ACC112 (cell line): ENCODE results near the gene ATL3.

Experiments used
- H2AFZ ChIP-seq: fragments of 200-600 bp; sonication (generic); one replicate; pipeline ENCODE4 v1.6.0; 2017; ENCODE audit warnings: antibody characterized with exemption, low read length; ENCODE audit not compliant: unreplicated experiment
- H3K27ac ChIP-seq: fragments of 200-600 bp; sonication (generic); 2 replicates; pipeline ENCODE4 v1.5.1; 2014; ENCODE audit warnings: low read depth, mild to moderate bottlenecking, antibody characterized with exemption, low read length, moderate library complexity
- H3K27me3 ChIP-seq: fragments of 200-600 bp; sonication (generic); 2 replicates; pipeline ENCODE4 v1.6.1; 2014; ENCODE audit warnings: mild to moderate bottlenecking, antibody characterized with exemption, low read length, moderate library complexity, mixed read lengths; ENCODE audit not compliant: insufficient read depth
- H3K36me3 ChIP-seq: fragments of 200-600 bp; sonication (generic); 2 replicates; pipeline ENCODE4 v1.6.1; 2016; ENCODE audit warnings: mild to moderate bottlenecking, antibody characterized with exemption, low read length, moderate library complexity, mixed read lengths; ENCODE audit not compliant: insufficient read depth
- H3K4me1 ChIP-seq: fragments of 200-600 bp; sonication (generic); one replicate; pipeline ENCODE4 v1.6.1; 2016; ENCODE audit warnings: low read length, mixed read lengths; ENCODE audit not compliant: insufficient read depth, unreplicated experiment, control insufficient read depth
- H3K4me3 ChIP-seq: fragments of 200-600 bp; sonication (generic); 2 replicates; pipeline ENCODE4 v1.5.1; 2014; ENCODE audit warnings: mild to moderate bottlenecking, low read depth, low read length
- H3K79me2 ChIP-seq: fragments of 200-600 bp; sonication (generic); one replicate; pipeline ENCODE4 v1.6.0; 2016; ENCODE audit warnings: low read length; ENCODE audit not compliant: control insufficient read depth, unreplicated experiment, insufficient read depth

ATL3 gene

GRCh38 chr11:63671322-63672155, at the start of gene ATL3:
Gene ATL3, minus strand, starts transcription at chr11:63671376. Its CDS starts 41 bp downstream, at chr11:63671335.
- Histone ChIP-seq H2AFZ (peak within 1 kb of the TSS; percentile 75), H3K4me3 (peak within 1 kb of the TSS; percentile 95), H3K4me1 (peaks cover 53% of the 10 kb centered on the region), H3K27ac (peak within 1 kb of the TSS; percentile 93), H3K27me3 (no peaks in the 10 kb centered on the region), H3K79me2 (peaks cover 38% of the 10 kb centered on the region), H3K36me3 (no peaks in the 10 kb centered on the region)

- Histone ChIP-seq H3K27ac (no peak overlapping the region), H2AFZ (no peak overlapping the region), H3K79me2 (peaks cover 13% of the 10 kb centered on the region), H3K27me3 (no peaks in the 10 kb centered on the region), H3K4me3 (no peak overlapping the region), H3K4me1 (peaks cover 11% of the 10 kb centered on the region), H3K36me3 (no peaks in the 10 kb centered on the region; the same call in 1 of the 2 replicates)
These were observed 49.4 kb upstream of the ATL3 start for GRCh38 chr11:63720611-63721010.

GRCh38 chr11:63719987-63720386, 48.8 kb upstream of the ATL3 start:
- H3K27me3 ChIP-seq, result no peaks in the 10 kb centered on the region
- peaks cover 15% of the 10 kb centered on the region for H3K79me2 ChIP-seq
- no peaks in the 10 kb centered on the region; the same call in 1 of the 2 replicates for H3K36me3 ChIP-seq
- peaks cover 17% of the 10 kb centered on the region for H3K4me1 ChIP-seq
- no peak overlapping the region for H3K27ac ChIP-seq
- H3K4me3 ChIP-seq, result no peak overlapping the region
- no peak overlapping the region for H2AFZ ChIP-seq

- Histone ChIP-seq H2AFZ (no peak overlapping the region), H3K79me2 (peaks cover 22% of the 10 kb centered on the region), H3K27me3 (no peaks in the 10 kb centered on the region), H3K36me3 (no peaks in the 10 kb centered on the region; the same call in 1 of the 2 replicates), H3K4me1 (peaks cover 17% of the 10 kb centered on the region), H3K27ac (no peak overlapping the region), H3K4me3 (no peak overlapping the region)
These were observed 47.8 kb upstream of the ATL3 start for GRCh38 chr11:63719001-63719400.

GRCh38 chr11:63716046-63716445, 44.9 kb upstream of the ATL3 start:
- H2AFZ ChIP-seq, result no peak overlapping the region
- no peaks in the 10 kb centered on the region for H3K27me3 ChIP-seq
- peaks cover 38% of the 10 kb centered on the region for H3K79me2 ChIP-seq
- no peak overlapping the region for H3K4me3 ChIP-seq
- peaks cover 17% of the 10 kb centered on the region for H3K4me1 ChIP-seq
- H3K36me3 ChIP-seq, result no peaks in the 10 kb centered on the region; the same call in 1 of the 2 replicates
- H3K27ac ChIP-seq, result no peak overlapping the region

- H3K79me2 ChIP-seq, result peaks cover 50% of the 10 kb centered on the region
- H3K36me3 ChIP-seq, result no peaks in the 10 kb centered on the region
- H3K27me3 ChIP-seq, result no peaks in the 10 kb centered on the region
- no peak overlapping the region for H2AFZ ChIP-seq
- no peak overlapping the region for H3K27ac ChIP-seq
- H3K4me1 ChIP-seq, result peaks cover 31% of the 10 kb centered on the region
- H3K4me3 ChIP-seq, result no peak overlapping the region
These were observed 42.6 kb upstream of the ATL3 start for GRCh38 chr11:63713766-63714165.

GRCh38 chr11:63711838-63712237, 40.7 kb upstream of the ATL3 start:
- H3K79me2 ChIP-seq, result peaks cover 55% of the 10 kb centered on the region
- H3K4me3 ChIP-seq, result no peak overlapping the region
- no peak overlapping the region for H2AFZ ChIP-seq
- H3K36me3 ChIP-seq, result no peaks in the 10 kb centered on the region
- H3K27me3 ChIP-seq, result no peaks in the 10 kb centered on the region
- H3K4me1 ChIP-seq, result peaks cover 36% of the 10 kb centered on the region
- H3K27ac ChIP-seq, result no peak overlapping the region

- Histone ChIP-seq H3K27me3 (no peaks in the 10 kb centered on the region), H3K36me3 (no peaks in the 10 kb centered on the region), H3K79me2 (peaks cover 56% of the 10 kb centered on the region), H3K27ac (peak overlapping the region; percentile 56), H3K4me3 (no peak overlapping the region), H2AFZ (no peak overlapping the region), H3K4me1 (peaks cover 33% of the 10 kb centered on the region)
These were observed 39.5 kb upstream of the ATL3 start for GRCh38 chr11:63710476-63711217.

GRCh38 chr11:63709336-63709884, 38.2 kb upstream of the ATL3 start:
- Histone ChIP-seq H3K36me3 (no peaks in the 10 kb centered on the region), H2AFZ (no peak overlapping the region), H3K27me3 (no peaks in the 10 kb centered on the region), H3K4me3 (peak overlapping the region; percentile 38), H3K27ac (no peak overlapping the region), H3K79me2 (peaks cover 56% of the 10 kb centered on the region), H3K4me1 (peaks cover 38% of the 10 kb centered on the region)

GRCh38 chr11:63708764-63709163, 37.6 kb upstream of the ATL3 start:
- Histone ChIP-seq H3K79me2 (peaks cover 56% of the 10 kb centered on the region), H3K36me3 (no peaks in the 10 kb centered on the region), H3K27ac (no peak overlapping the region), H3K27me3 (no peaks in the 10 kb centered on the region), H3K4me1 (peaks cover 41% of the 10 kb centered on the region), H2AFZ (no peak overlapping the region), H3K4me3 (peak overlapping the region; percentile 38; the same call in 1 of the 2 replicates)
